ENCODE results near the gene SDHA.
"Not testable (repeated sequence)": the region's sequence is repeated elsewhere in the genome, so short reads cannot be mapped to it uniquely, and the experiment has no call there.

SDHA gene

GRCh38 chr5:298737-299125, 80.6 kb downstream of the SDHA start:
- H3K27me3 ChIP-seq (ENCODE audit: low read depth, low read length), result no peaks in the 10 kb centered on the region
- H3K4me1 ChIP-seq (ENCODE audit: control insufficient read depth in 1 of 2, insufficient read depth in 2 of 2, low read length in 2 of 2), result no peaks in the 10 kb centered on the region
- no peaks in the 10 kb centered on the region for H3K9me3 ChIP-seq (ENCODE audit: control insufficient read depth in 1 of 2, low read length in 2 of 2)
- no peak overlapping the region for H3K4me3 ChIP-seq (ENCODE audit: low read depth in 1 of 2, low read length in 2 of 2)
- H3K27ac ChIP-seq (ENCODE audit: low read length), result no peak overlapping the region
- no peaks in the 10 kb centered on the region for H3K36me3 ChIP-seq (ENCODE audit: control insufficient read depth in 1 of 2, insufficient read depth in 2 of 2, low read length in 2 of 2)

- H3K4me1 ChIP-seq (ENCODE audit: control insufficient read depth in 1 of 2, insufficient read depth in 2 of 2, low read length in 2 of 2); H3K27ac ChIP-seq (ENCODE audit: low read length); H3K27me3 ChIP-seq (ENCODE audit: low read depth, low read length); H3K4me3 ChIP-seq (ENCODE audit: low read depth in 1 of 2, low read length in 2 of 2); H3K36me3 ChIP-seq (ENCODE audit: control insufficient read depth in 1 of 2, insufficient read depth in 2 of 2, low read length in 2 of 2); H3K9me3 ChIP-seq (ENCODE audit: control insufficient read depth in 1 of 2, low read length in 2 of 2): not testable (repeated sequence)
Measured at GRCh38 chr5:299921-300320, 81.8 kb downstream of the SDHA start.

- not testable (repeated sequence) for H3K27me3 ChIP-seq (ENCODE audit: low read depth, low read length)
Measured at GRCh38 chr5:300691-301435, 82.7 kb downstream of the SDHA start.

GRCh38 chr5:302416-302815, 84.3 kb downstream of the SDHA start:
- not testable (repeated sequence) for H3K4me1 ChIP-seq (ENCODE audit: control insufficient read depth in 1 of 2, insufficient read depth in 2 of 2, low read length in 2 of 2); H3K27ac ChIP-seq (ENCODE audit: low read length); H3K9me3 ChIP-seq (ENCODE audit: control insufficient read depth in 1 of 2, low read length in 2 of 2); H3K27me3 ChIP-seq (ENCODE audit: low read depth, low read length); H3K4me3 ChIP-seq (ENCODE audit: low read depth in 1 of 2, low read length in 2 of 2)
- peaks cover 15 to 16% of the 10 kb centered on the region in 2 donors for H3K36me3 ChIP-seq (ENCODE audit: control insufficient read depth in 1 of 2, insufficient read depth in 2 of 2, low read length in 2 of 2)

More at GRCh38 chr5:300691-301435, 82.7 kb downstream of the SDHA start:
- not testable (repeated sequence) for H3K9me3 ChIP-seq (ENCODE audit: control insufficient read depth in 1 of 2, low read length in 2 of 2); H3K36me3 ChIP-seq (ENCODE audit: control insufficient read depth in 1 of 2, insufficient read depth in 2 of 2, low read length in 2 of 2); H3K4me3 ChIP-seq (ENCODE audit: low read depth in 1 of 2, low read length in 2 of 2); H3K27ac ChIP-seq (ENCODE audit: low read length); H3K4me1 ChIP-seq (ENCODE audit: control insufficient read depth in 1 of 2, insufficient read depth in 2 of 2, low read length in 2 of 2)

- Histone ChIP-seq H3K9me3 (ENCODE audit: control insufficient read depth in 1 of 2, low read length in 2 of 2) (no peaks in the 10 kb centered on the region), H3K36me3 (ENCODE audit: control insufficient read depth in 1 of 2, insufficient read depth in 2 of 2, low read length in 2 of 2) (peaks cover 19 to 21% of the 10 kb centered on the region in 2 donors), H3K27ac (ENCODE audit: low read length) (no peak overlapping the region), H3K4me1 (ENCODE audit: control insufficient read depth in 1 of 2, insufficient read depth in 2 of 2, low read length in 2 of 2) (no peaks in the 10 kb centered on the region), H3K27me3 (ENCODE audit: low read depth, low read length) (no peaks in the 10 kb centered on the region), H3K4me3 (ENCODE audit: low read depth in 1 of 2, low read length in 2 of 2) (no peak overlapping the region)
Measured at GRCh38 chr5:302966-303365, 84.8 kb downstream of the SDHA start.

GRCh38 chr5:303741-304140, 85.6 kb downstream of the SDHA start:
- H3K9me3 ChIP-seq (ENCODE audit: control insufficient read depth in 1 of 2, low read length in 2 of 2); H3K4me1 ChIP-seq (ENCODE audit: control insufficient read depth in 1 of 2, insufficient read depth in 2 of 2, low read length in 2 of 2); H3K27me3 ChIP-seq (ENCODE audit: low read depth, low read length); H3K4me3 ChIP-seq (ENCODE audit: low read depth in 1 of 2, low read length in 2 of 2); H3K27ac ChIP-seq (ENCODE audit: low read length): not testable (repeated sequence)
- peaks cover 23 to 27% of the 10 kb centered on the region in 2 donors for H3K36me3 ChIP-seq (ENCODE audit: control insufficient read depth in 1 of 2, insufficient read depth in 2 of 2, low read length in 2 of 2)

GRCh38 chr5:305050-305449, 86.9 kb downstream of the SDHA start:
- no peak overlapping the region for H3K4me3 ChIP-seq (ENCODE audit: low read depth in 1 of 2, low read length in 2 of 2)
- no peak overlapping the region for H3K27ac ChIP-seq (ENCODE audit: low read length)
- no peaks in the 10 kb centered on the region for H3K4me1 ChIP-seq (ENCODE audit: control insufficient read depth in 1 of 2, insufficient read depth in 2 of 2, low read length in 2 of 2)
- peaks cover 25 to 37% of the 10 kb centered on the region in 2 donors for H3K36me3 ChIP-seq (ENCODE audit: control insufficient read depth in 1 of 2, insufficient read depth in 2 of 2, low read length in 2 of 2)
- H3K27me3 ChIP-seq (ENCODE audit: low read depth, low read length), result no peaks in the 10 kb centered on the region
- no peaks in the 10 kb centered on the region for H3K9me3 ChIP-seq (ENCODE audit: control insufficient read depth in 1 of 2, low read length in 2 of 2)

GRCh38 chr5:305459-305858, 87.3 kb downstream of the SDHA start:
- no peaks in the 10 kb centered on the region for H3K4me1 ChIP-seq (ENCODE audit: control insufficient read depth in 1 of 2, insufficient read depth in 2 of 2, low read length in 2 of 2)
- H3K27ac ChIP-seq (ENCODE audit: low read length), result no peak overlapping the region
- no peak overlapping the region for H3K4me3 ChIP-seq (ENCODE audit: low read depth in 1 of 2, low read length in 2 of 2)
- H3K27me3 ChIP-seq (ENCODE audit: low read depth, low read length), result no peaks in the 10 kb centered on the region
- peaks cover 25 to 41% of the 10 kb centered on the region in 2 donors for H3K36me3 ChIP-seq (ENCODE audit: control insufficient read depth in 1 of 2, insufficient read depth in 2 of 2, low read length in 2 of 2)
- H3K9me3 ChIP-seq (ENCODE audit: control insufficient read depth in 1 of 2, low read length in 2 of 2), result no peaks in the 10 kb centered on the region

- H3K4me3 ChIP-seq (ENCODE audit: low read depth in 1 of 2, low read length in 2 of 2), result no peak overlapping the region
- H3K27ac ChIP-seq (ENCODE audit: low read length), result no peak overlapping the region
- H3K36me3 ChIP-seq (ENCODE audit: control insufficient read depth in 1 of 2, insufficient read depth in 2 of 2, low read length in 2 of 2), result peaks cover 31 to 49% of the 10 kb centered on the region in 2 donors
- no peaks in the 10 kb centered on the region for H3K27me3 ChIP-seq (ENCODE audit: low read depth, low read length)
- no peaks in the 10 kb centered on the region for H3K9me3 ChIP-seq (ENCODE audit: control insufficient read depth in 1 of 2, low read length in 2 of 2)
- peaks cover 0 to 6% of the 10 kb centered on the region in 2 donors for H3K4me1 ChIP-seq (ENCODE audit: control insufficient read depth in 1 of 2, insufficient read depth in 2 of 2, low read length in 2 of 2)
Measured at GRCh38 chr5:306011-306805, 88.1 kb downstream of the SDHA start.

All from muscle layer of duodenum (tissue), 2 donors.